GM12801 (cell line): Measurements from ENCODE around the gene CAMK4.

Experiments
- CTCF ChIP-seq: IDR thresholded peaks from one replicate; pipeline ENCODE4 v1.5.1; 2011; ENCODE audit warnings: control low read depth; ENCODE audit not compliant: insufficient read length; ENCODE audit errors: extremely low read depth

Gene CAMK4

GRCh38 chr5:111480346-111480745 lies 256.2 kb downstream of the CAMK4 start:
- TF ChIP-seq CTCF, result no peak

- TF ChIP-seq CTCF, result no peak
Observed at GRCh38 chr5:111486055-111486454, 261.9 kb downstream of the CAMK4 start.

GRCh38 chr5:111486926-111487325 lies 262.7 kb downstream of the CAMK4 start:
- no peak for TF ChIP-seq CTCF

GRCh38 chr5:111488353-111488752 lies 264.2 kb downstream of the CAMK4 start:
- TF ChIP-seq CTCF, result no peak

- no peak for TF ChIP-seq CTCF
Observed at GRCh38 chr5:111493031-111493430, 268.8 kb downstream of the CAMK4 start.

GRCh38 chr5:111494355-111494999 lies 270.3 kb downstream of the CAMK4 start:
- TF ChIP-seq CTCF, result no peak

GRCh38 chr5:111495159-111495558 lies 271.0 kb downstream of the CAMK4 start:
- TF ChIP-seq CTCF, result no peak
